NCI-H345 (cell line): Measurements from ENCODE around the gene TNNI3K.

ENCODE experiments used
- DNase-seq: peaks from one replicate; lab custom pipeline; 2025; lab: John Stamatoyannopoulos, UW

Gene TNNI3K

DNA sequence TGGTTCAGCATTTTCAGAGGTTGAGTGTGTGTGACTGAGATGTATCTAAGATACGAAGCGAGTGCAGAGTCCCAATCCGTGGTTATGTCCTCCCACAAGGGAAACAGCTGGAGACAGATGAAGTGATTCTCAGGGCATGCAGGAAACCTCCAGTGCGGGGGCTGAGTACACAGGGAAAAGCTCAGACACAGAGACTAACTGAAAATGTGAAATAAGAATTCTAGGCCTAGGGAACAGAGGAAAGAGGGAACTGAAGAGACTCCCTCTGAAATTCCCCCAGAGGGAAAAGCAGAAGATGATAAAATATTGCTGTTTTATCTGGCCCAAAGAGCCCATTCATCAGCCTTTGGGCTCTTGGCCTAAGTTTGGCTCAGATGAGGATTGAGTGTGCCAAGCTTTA lies 160.4 kb downstream of the TNNI3K start:
- DNase-seq, result no peak

GRCh38 chr1:74396462-74396861 lies 161.3 kb downstream of the TNNI3K start:
- no peak for DNase-seq

DNA sequence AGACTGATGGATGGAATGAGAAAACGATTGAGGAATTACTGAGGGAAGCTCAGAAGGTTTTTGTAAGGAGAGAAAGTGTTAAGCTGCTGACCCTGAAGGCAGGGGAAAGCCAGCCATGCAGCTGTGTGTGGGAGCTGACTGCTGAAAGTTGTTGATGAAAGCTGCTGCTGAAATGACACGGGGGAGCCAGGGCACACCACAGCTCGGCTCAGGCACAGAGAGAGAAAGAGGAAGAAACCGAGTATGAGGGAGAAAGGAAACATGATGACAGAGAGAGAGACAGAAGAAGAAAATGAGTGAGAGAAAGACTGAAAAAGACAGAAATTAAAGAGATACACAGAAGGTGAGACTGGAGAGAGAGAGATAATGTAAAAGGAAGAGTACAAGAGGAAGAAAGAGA lies 161.7 kb downstream of the TNNI3K start:
- DNase-seq, result no peak

- DNase-seq, result no peak
These were observed 164.1 kb downstream of the TNNI3K start for GRCh38 chr1:74399249-74399648.

GRCh38 chr1:74402873-74403272 lies 167.7 kb downstream of the TNNI3K start:
- no peak for DNase-seq

DNA sequence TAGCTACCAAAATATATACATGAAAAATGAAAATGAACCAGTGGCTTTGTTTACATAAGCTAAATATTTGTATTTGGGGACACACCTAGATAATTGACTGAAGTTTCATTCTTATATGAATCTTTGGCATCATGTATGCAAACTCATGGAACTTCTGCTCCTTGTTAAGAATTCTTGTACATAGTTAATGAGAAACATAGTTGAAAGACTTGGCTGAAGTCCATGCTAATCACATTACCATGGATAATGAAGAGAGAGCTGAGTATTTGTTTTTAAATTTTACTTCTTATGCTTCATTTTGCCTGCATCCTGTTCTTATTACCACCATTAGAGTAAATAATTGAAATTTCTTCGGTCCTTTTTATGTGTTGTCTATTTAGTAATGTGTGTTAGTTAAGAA lies 168.4 kb downstream of the TNNI3K start:
- DNase-seq, result no peak

GRCh38 chr1:74406759-74407158 lies 171.6 kb downstream of the TNNI3K start:
- DNase-seq, result no peak

DNA sequence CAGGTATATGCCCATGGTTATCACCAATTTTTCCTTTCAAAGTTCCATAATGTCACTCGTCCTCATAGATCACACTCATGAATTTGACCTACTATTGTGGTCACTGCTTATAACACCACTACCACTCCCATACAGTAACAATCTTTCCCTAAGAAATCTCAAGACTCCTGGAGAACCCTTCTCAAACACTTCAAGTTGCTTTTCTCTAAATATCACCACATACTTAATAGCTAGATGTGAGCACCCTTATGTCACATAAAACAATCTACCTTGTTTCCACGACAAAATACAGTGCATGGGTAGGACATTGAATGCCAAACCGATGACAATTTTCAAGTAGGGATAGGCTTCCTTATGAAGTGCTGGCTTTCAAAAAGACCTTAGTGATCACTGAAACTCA lies 172.7 kb downstream of the TNNI3K start:
- no peak for DNase-seq

DNA sequence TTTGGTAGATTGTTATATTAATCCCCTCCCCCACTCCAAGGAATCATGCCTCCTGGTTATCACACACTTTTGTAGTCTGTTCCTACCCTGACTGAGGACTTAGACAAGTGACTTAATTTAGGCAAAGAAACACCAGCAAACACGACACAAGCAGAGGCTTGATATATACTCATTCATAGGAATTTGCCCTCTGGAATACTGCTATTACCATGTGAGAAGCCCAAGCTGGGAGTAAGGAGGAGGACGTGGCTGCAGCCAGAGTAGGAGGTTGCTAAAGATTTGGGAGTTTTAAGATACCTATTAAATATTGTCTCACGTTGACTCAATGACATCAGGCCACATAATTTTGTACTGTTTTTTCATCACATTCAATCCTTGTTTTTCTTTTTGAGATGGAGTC lies 177.1 kb downstream of the TNNI3K start:
- no peak for DNase-seq

GRCh38 chr1:74415935-74416334 lies 180.7 kb downstream of the TNNI3K start:
- DNase-seq, result no peak

DNA sequence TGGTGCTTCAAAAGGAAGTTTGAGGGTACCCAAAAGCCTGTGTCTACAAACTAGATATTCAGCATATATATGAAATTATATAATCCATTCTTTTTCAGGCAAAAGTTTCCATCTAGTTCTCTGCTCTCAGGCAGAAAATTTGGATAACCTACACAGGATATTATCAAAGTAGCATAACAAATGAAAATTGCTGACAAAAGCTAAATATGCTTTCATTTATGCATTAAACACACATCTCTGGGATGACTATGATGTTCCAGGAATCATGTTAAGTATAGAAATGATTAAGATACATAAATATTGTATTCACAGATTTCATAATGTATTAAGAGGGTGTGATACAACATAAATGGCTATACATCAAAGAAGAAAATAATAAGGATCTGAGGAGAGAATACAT lies 184.4 kb downstream of the TNNI3K start:
- no peak for DNase-seq

GRCh38 chr1:74420467-74420866 lies 185.3 kb downstream of the TNNI3K start:
- no peak for DNase-seq

GRCh38 chr1:74422421-74423292 lies 187.5 kb downstream of the TNNI3K start:
- DNase-seq, result no peak

- DNase-seq, result no peak
These were observed 188.3 kb downstream of the TNNI3K start for GRCh38 chr1:74423471-74423870.

DNA sequence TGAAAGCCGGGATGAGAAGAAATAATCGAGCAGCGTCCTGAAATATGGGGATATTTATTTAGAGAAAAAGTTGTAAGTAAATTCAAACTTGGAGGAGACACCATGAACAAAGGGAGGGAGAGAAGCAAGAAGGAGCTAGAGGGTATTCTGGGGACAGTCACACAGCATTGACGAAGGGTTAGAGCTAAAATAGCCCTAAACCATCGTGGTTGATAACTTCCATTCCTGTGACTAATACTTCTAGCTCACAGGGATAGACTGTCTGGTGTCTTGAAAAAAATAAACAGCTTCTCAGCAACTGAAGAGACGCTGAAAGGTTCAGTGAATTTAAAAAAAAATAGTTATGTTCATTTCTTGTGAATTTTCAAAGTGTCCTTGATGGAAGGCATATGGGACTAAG lies 190.5 kb downstream of the TNNI3K start:
- no peak for DNase-seq

- DNase-seq, result peak; percentile 32
These were observed 191.2 kb downstream of the TNNI3K start for GRCh38 chr1:74426208-74426937.

DNA sequence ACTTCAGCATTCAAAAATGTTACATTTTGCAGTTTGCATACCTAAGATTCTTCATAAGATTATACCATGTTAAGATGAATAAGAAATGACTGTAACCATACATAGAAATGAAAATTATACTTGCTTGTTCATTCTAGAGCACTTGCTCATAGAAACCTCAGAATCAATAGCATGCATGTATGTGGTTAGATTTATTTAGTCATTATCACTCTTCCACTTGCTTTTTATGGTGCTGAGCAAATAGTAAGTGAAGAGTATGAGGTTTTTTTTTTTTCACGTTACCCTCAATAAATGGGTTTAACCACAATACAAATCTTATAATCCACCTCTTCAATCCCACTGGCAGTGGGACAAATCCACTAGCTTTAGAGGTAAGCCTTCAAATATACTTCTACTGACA lies 192.5 kb downstream of the TNNI3K start:
- DNase-seq, result no peak

GRCh38 chr1:74429580-74429979 lies 194.4 kb downstream of the TNNI3K start:
- no peak for DNase-seq

DNA sequence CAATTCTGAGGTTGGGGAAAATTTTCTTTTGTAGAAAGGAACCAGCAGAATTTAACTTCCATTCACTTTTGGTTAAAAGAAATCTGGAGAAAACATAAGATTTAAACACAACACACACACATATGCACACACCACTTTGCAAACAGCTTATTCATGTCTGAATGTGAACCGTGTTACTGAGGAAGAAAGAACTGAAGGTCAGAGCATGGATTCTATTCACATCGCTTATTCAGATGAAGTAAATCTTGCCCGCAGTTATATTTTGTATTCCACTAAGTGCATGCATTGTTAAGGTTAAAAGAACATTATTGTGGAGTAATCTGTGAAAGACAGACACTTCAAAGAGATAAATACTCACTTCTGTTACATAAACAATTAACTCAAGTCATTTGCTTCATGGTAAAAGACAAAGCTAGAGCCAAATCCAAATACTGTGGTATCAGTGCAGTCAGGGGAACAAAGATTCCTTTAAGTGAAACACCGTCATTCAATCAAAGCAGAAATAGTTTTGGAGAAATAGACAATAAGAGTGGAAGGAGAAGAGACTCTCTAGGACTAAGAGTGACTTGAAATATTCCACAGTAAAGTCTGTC lies 195.3 kb downstream of the TNNI3K start:
- no peak for DNase-seq

DNA sequence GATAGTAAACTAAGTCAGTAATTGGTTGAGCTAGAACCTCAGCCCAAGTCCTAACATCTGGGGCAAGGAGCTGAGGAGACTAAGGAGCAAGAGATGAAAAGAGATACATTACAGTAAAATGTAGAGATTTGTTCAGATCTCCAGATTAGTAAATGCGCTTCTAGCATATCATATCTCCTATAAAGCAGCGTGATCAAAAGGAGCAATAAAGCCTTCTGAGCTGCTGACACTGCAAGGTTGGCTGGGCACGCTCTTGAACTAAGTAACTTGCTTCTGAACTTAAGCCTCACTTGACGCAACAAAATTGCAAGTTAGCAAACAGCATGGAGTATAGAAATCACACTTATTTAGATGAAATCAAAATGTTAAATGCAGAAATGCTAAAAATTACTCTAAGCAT lies 196.3 kb downstream of the TNNI3K start:
- DNase-seq, result no peak

GRCh38 chr1:74432325-74432724 lies 197.1 kb downstream of the TNNI3K start:
- no peak for DNase-seq

GRCh38 chr1:74434321-74434720 lies 199.1 kb downstream of the TNNI3K start:
- no peak for DNase-seq

GRCh38 chr1:74436078-74436477 lies 200.9 kb downstream of the TNNI3K start:
- no peak for DNase-seq
